K562 (cell line): Measurements from ENCODE around the gene SBNO1. TPM values are rescaled to one million over a fixed set of nuclear protein-coding genes. Genes with fewer than 3 reads are reported as not detected.
A peak's percentile ranks its signal among the peaks of the same experiment; 100 is the strongest.

Source experiments
- ATAC-seq: fragments of 200-7000 bp; cut with Tn5 transposase; 3 replicates; pipeline ENCODE4 v1.9.1; 2020; ENCODE audit warnings: moderate library complexity
- BruUV-seq: library from RNA; stranded (reverse); fragments of 400-500 nt; replicated peaks from 2 replicates; lab custom pipeline; 2021; lab: Mats Ljungman, UMichigan
- CTCF ChIA-PET: fragments of 300-600 bp; formaldehyde crosslinking; extraction: SDS; loops from one replicate; lab custom pipeline; 2021; ENCODE audit warnings: low intra/inter-chr PET ratio; lab: Yijun Ruan, JAX
- POLR2A ChIA-PET: fragments of 300-600, 350-650 bp; sonication (Branson Sonifier 250); formaldehyde crosslinking; extraction: SDS; loops from one replicate; lab custom pipeline; 2021; ENCODE audit warnings: antibody characterized with exemption, inconsistent platforms; lab: Yijun Ruan, JAX
- DNase-seq, 4 experiments: peaks; one replicate each; pipeline versions ENCODE4 v3.0.0 to v3.0.0-alpha.2; 2011 to 2018; ENCODE audit warnings: low spot score in 3 of 4, mixed read lengths in 3 of 4; ENCODE audit errors: extremely low read depth in 1 of 4
- FAIRE-seq: peaks from 2 replicates; lab custom pipeline; 2011; peaks lifted over from hg19 to GRCh38; lab: Jason Lieb, UNC
- H2AFZ ChIP-seq: 2 replicates; pipeline ENCODE4 v1.6.0; 2011; ENCODE audit warnings: low read depth, low read length, control low read depth, inconsistent platforms
- H3K27ac ChIP-seq: fragments of 200-600 bp; 3 replicates; pipeline ENCODE4 v1.8.0; 2011; ENCODE audit warnings: low read depth, mild to moderate bottlenecking, control low read depth, inconsistent platforms, low read length, moderate library complexity, mixed read lengths; ENCODE audit errors: extremely low read depth
- H3K27me3 ChIP-seq, 2 experiments: fragments of 300-600 bp in 1 of 2; 2 replicates in 1 of 2; 3 replicates in 1 of 2; pipeline versions ENCODE4 v1.6.0 to v1.8.0; 2011; ENCODE audit warnings: inconsistent platforms in 2 of 2, low read length in 2 of 2, mild to moderate bottlenecking in 1 of 2, mixed read lengths in 1 of 2, moderate library complexity in 1 of 2; ENCODE audit not compliant: control insufficient read depth in 2 of 2, insufficient read depth in 2 of 2
- H3K36me3 ChIP-seq: fragments of 300-600 bp; 3 replicates; pipeline ENCODE4 v1.8.0; 2011; ENCODE audit warnings: mild to moderate bottlenecking, low read length, inconsistent platforms; ENCODE audit not compliant: control insufficient read depth, insufficient read depth
- H3K4me1 ChIP-seq, 2 experiments: fragments of 200-600 bp in 1 of 2; replicated peaks in 1 of 2; 2 replicates in 1 of 2; 3 replicates in 1 of 2; pipeline versions ENCODE4 v1.5.1 to v1.8.0; 2011; ENCODE audit warnings: inconsistent platforms in 2 of 2, low read length in 2 of 2, mild to moderate bottlenecking in 1 of 2, mixed read lengths in 1 of 2, moderate library complexity in 1 of 2; ENCODE audit not compliant: control insufficient read depth in 2 of 2, insufficient read depth in 2 of 2
- H3K4me2 ChIP-seq: 2 replicates; pipeline ENCODE4 v1.6.1; 2011; ENCODE audit warnings: low read length, control low read depth, inconsistent platforms, mixed read lengths; ENCODE audit not compliant: insufficient read depth
- H3K4me3 ChIP-seq: fragments of 200-600 bp; sonication (generic), shearing (Covaris generic); 2 replicates; pipeline ENCODE4 v1.5.1; 2016; ENCODE audit warnings: control low read depth, inconsistent platforms
- H3K79me2 ChIP-seq: fragments of 200-600 bp; 3 replicates; pipeline ENCODE4 v1.8.0; 2011; ENCODE audit warnings: low read length, inconsistent platforms; ENCODE audit not compliant: control insufficient read depth, insufficient read depth
- H3K9ac ChIP-seq, 2 experiments: 2 replicates each; pipeline versions ENCODE4 v1.6.0 to v1.6.1; 2011; ENCODE audit warnings: low read depth in 2 of 2, low read length in 2 of 2, control low read depth in 1 of 2, inconsistent platforms in 1 of 2, mild to moderate bottlenecking in 1 of 2, mixed read lengths in 1 of 2; ENCODE audit not compliant: insufficient read depth in 1 of 2
- H3K9me1 ChIP-seq: one replicate; pipeline ENCODE4 v1.6.0; 2011; ENCODE audit warnings: inconsistent platforms, mild to moderate bottlenecking, low read length, moderate library complexity; ENCODE audit not compliant: control insufficient read depth, insufficient read depth
- H3K9me3 ChIP-seq: replicated peaks from 2 replicates; pipeline ENCODE4 v1.5.1; 2011; ENCODE audit warnings: low read depth, low read length, inconsistent platforms; ENCODE audit not compliant: control insufficient read depth, insufficient read depth
- H4K20me1 ChIP-seq: replicated peaks from 2 replicates; pipeline ENCODE4 v1.6.1; 2011; ENCODE audit warnings: low read length, inconsistent platforms, mixed read lengths; ENCODE audit not compliant: control insufficient read depth, insufficient read depth
- DACH1 ChIP-seq: fragments of 450-650 bp; IDR thresholded peaks from 2 replicates; pipeline ENCODE4 v1.6.1; 2018; ENCODE audit not compliant: partially characterized antibody
- KLF10 ChIP-seq: fragments of 250-450 bp; sonication (Bioruptor Pico); IDR thresholded peaks from 2 replicates; pipeline ENCODE4 v1.6.1; 2021; ENCODE audit warnings: matching md5 sums
- POLR2G ChIP-seq: fragments of 200-400 bp; formaldehyde crosslinking; IDR thresholded peaks from 2 replicates; pipeline ENCODE4 v1.6.1; 2017; ENCODE audit warnings: low read depth, mild to moderate bottlenecking, antibody characterized with exemption, low read length, moderate library complexity
- RBFOX2 ChIP-seq: fragments of 200-400 bp; formaldehyde crosslinking; IDR thresholded peaks from 2 replicates; pipeline ENCODE4 v1.6.1; 2017; ENCODE audit warnings: low read depth, mild to moderate bottlenecking, low read length, moderate library complexity
- ZKSCAN3 ChIP-seq: fragments of 250-450 bp; sonication (Bioruptor Pico); IDR thresholded peaks from 2 replicates; pipeline ENCODE4 v1.4.0; 2020
- ZNF212 ChIP-seq: fragments of 450-650 bp; formaldehyde crosslinking; IDR thresholded peaks from 2 replicates; pipeline ENCODE4 v1.4.0; 2020; ENCODE audit warnings: mild to moderate bottlenecking
- WGBS: fragments of 100-300 bp; shearing (Covaris generic); methylation state at CpG from one replicate; pipeline ENCODE4 v1.1.6; 2016; ENCODE audit warnings: low coverage, mixed read lengths; ENCODE audit not compliant: insufficient coverage; ENCODE audit errors: missing lambda C conversion rate; 5-methylcytosine and 5-hydroxymethylcytosine counted together
- in situ Hi-C: fragments of 300-500 bp; cut with MboI; formaldehyde crosslinking; loops from 4 replicates; pipeline ENCODE4 v1.15.0; 2018; ENCODE audit warnings: inconsistent platforms, mixed read lengths
- intact Hi-C: fragments of 100-400 bp; cut with micrococcal nuclease; formaldehyde crosslinking; loops from 2 replicates; pipeline ENCODE4 v1.14.2; 2022
- polyA plus RNA-seq, 8 experiments: library from polyadenylated mRNA; depleted of rRNA in 4 of 8; stranded (reverse) in 5 of 8; unstranded in 3 of 8; fragments of >200 nt; fragmentation: Nextera tagmentation in 2 of 8; fragmentation: Illumina TruSeq in 1 of 8; extraction: Ambion mirVana in 2 of 8; extraction: Trizol in 1 of 8; gene quantifications; 2 replicates each; pipeline versions ENCODE4 v1.2.1 to v1.2.3, GENCODE V29; 2011 to 2014; ENCODE audit warnings: inconsistent platforms in 1 of 8, missing spikeins in 1 of 8
- total RNA-seq, 7 experiments: library from RNA; depleted of rRNA in 6 of 7; stranded (reverse); fragments of >200 nt in 6 of 7; fragmentation: Illumina TruSeq in 2 of 7; extraction: Trizol in 2 of 7; gene quantifications; 2 replicates each; pipeline versions ENCODE4 v1.2.1 to v1.2.3, GENCODE V29; 2011 to 2021; ENCODE audit warnings: low replicate concordance in 1 of 7
- TF ChIP-seq, protein P1 (sequence below): sonication (generic); formaldehyde crosslinking; IDR thresholded peaks from 2 replicates; pipeline ENCODE4 v1.8.0; 2023; ENCODE audit warnings: missing genetic modification reagents, mild to moderate bottlenecking, borderline replicate concordance
- TF ChIP-seq, protein P2 (sequence below): fragments of 450-650 bp; formaldehyde crosslinking; conservative IDR thresholded peaks from 2 replicates; pipeline ENCODE4 v1.4.0; 2022; ENCODE audit warnings: mild to moderate bottlenecking, missing genetic modification characterization

The SBNO1 gene
- total and polyA plus RNA-seq, 9 of the 15 experiments (the other 6 are each of a cell fraction or from before 2014, with no cell fraction given): 14.9 to 77.1 (median 35.9) TPM

DNA sequence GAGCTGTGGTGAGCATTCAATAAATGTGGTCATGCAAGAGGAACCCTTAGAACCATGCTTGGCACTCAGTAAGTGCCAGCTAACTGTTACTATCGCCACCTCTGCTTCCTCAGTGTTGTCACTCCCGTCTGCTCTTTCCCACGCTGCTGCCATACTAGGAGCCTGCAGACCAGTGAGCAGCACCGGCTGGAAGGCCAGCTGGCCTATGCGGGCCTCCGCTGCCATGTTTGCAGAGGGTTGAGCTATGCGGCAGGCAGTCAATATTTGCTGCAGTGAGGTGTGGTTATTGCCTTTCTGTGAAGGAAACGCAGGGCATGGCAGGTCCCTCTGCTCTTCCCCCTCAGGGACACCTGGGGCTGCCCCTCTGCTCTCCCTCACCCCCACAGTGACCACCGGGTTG lies 32.3 kb upstream of the SBNO1 start:
- 93% methylated on average over 9 of the region's 9 CpGs for WGBS
- FAIRE-seq: no peak
- Histone ChIP-seq H3K9me3 (no peaks in the 10 kb centered on the region), H3K27ac (no peak overlapping the region; the same call in 2 of the 3 replicates), H3K9ac (peak overlapping the region in 1 of 2 experiments; percentile 67; a peak in 1 of 4 replicates), H4K20me1 (peaks cover 32% of the 10 kb centered on the region), H3K79me2 (peaks cover 82% of the 10 kb centered on the region), H3K4me1 (peaks cover 0 to 9% of the 10 kb centered on the region in 2 experiments; a peak in 2 of 5 replicates), H3K4me2 (no peak overlapping the region), H2AFZ (no peak overlapping the region), H3K9me1 (peaks cover 12% of the 10 kb centered on the region), H3K4me3 (no peak overlapping the region)
- DNase-seq: no peak
- ATAC-seq: no peak
- POLR2A ChIA-PET: interaction anchor here (0.6 to 3.3 kb wide), 9 partner anchors 9 to 307 kb away, joined by 3 to 20 read pairs (median 4); partner anchors contain the start of genes KMT5A and TMED2
- CTCF ChIA-PET: no interaction called here
- in situ Hi-C loops (loop anchor here (25.0 kb wide), 1 partner anchor 1560 kb away; no protein-coding TSS in a partner anchor), intact Hi-C loops (no loop called here)
- TF ChIP-seq POLR2G: 0 out of 2 replicates have a peak, but pooled peaks have one; percentile 23
- TF ChIP-seq DACH1: no peak
- peak; percentile 37; the same call in 1 of the 2 replicates for TF ChIP-seq RBFOX2
- TF ChIP-seq, all 486 proteins: peak for 2
- Histone ChIP-seq H3K27me3 (no peaks in the 10 kb centered on the region), H3K36me3 (peaks cover 84% of the 10 kb centered on the region)
- no TSS peak for BruUV-seq

DNA sequence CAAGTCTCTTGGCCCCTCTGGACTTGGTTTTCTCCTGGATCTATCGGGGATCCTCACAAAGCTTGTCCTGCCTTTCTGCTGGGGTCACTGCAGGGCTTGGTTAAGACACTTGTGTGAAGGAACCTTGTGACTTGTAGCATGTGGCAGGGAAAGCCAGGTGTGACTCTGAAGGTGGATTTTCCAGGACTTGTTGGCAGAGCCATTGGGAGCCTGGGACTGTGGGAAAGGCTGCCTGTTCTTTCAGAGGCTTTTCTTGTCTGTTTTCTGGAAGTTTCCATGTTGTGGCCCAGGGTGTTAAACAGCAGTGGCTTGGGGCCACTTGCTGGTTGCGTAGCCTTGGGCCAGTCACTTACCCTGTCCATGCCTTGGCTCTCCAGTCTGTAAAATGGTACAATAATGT lies 31.9 kb upstream of the SBNO1 start:
- 85% methylated on average over 2 of the region's 2 CpGs for WGBS
- H3K27me3 ChIP-seq: no peaks in the 10 kb centered on the region

More for the DNA sequence above, 31.9 kb upstream of the SBNO1 start:
- no peak for TF ChIP-seq ZNF212 (CRISPR knock-in tag)
- TF ChIP-seq, protein P1, sequence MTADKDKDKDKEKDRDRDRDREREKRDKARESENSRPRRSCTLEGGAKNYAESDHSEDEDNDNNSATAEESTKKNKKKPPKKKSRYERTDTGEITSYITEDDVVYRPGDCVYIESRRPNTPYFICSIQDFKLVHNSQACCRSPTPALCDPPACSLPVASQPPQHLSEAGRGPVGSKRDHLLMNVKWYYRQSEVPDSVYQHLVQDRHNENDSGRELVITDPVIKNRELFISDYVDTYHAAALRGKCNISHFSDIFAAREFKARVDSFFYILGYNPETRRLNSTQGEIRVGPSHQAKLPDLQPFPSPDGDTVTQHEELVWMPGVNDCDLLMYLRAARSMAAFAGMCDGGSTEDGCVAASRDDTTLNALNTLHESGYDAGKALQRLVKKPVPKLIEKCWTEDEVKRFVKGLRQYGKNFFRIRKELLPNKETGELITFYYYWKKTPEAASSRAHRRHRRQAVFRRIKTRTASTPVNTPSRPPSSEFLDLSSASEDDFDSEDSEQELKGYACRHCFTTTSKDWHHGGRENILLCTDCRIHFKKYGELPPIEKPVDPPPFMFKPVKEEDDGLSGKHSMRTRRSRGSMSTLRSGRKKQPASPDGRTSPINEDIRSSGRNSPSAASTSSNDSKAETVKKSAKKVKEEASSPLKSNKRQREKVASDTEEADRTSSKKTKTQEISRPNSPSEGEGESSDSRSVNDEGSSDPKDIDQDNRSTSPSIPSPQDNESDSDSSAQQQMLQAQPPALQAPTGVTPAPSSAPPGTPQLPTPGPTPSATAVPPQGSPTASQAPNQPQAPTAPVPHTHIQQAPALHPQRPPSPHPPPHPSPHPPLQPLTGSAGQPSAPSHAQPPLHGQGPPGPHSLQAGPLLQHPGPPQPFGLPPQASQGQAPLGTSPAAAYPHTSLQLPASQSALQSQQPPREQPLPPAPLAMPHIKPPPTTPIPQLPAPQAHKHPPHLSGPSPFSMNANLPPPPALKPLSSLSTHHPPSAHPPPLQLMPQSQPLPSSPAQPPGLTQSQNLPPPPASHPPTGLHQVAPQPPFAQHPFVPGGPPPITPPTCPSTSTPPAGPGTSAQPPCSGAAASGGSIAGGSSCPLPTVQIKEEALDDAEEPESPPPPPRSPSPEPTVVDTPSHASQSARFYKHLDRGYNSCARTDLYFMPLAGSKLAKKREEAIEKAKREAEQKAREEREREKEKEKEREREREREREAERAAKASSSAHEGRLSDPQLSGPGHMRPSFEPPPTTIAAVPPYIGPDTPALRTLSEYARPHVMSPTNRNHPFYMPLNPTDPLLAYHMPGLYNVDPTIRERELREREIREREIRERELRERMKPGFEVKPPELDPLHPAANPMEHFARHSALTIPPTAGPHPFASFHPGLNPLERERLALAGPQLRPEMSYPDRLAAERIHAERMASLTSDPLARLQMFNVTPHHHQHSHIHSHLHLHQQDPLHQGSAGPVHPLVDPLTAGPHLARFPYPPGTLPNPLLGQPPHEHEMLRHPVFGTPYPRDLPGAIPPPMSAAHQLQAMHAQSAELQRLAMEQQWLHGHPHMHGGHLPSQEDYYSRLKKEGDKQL (CRISPR knock-in tag): no peak
- no peak for TF ChIP-seq ZKSCAN3 (CRISPR knock-in tag)
- no peak for TF ChIP-seq KLF10 (CRISPR knock-in tag)
- TF ChIP-seq, protein P2, sequence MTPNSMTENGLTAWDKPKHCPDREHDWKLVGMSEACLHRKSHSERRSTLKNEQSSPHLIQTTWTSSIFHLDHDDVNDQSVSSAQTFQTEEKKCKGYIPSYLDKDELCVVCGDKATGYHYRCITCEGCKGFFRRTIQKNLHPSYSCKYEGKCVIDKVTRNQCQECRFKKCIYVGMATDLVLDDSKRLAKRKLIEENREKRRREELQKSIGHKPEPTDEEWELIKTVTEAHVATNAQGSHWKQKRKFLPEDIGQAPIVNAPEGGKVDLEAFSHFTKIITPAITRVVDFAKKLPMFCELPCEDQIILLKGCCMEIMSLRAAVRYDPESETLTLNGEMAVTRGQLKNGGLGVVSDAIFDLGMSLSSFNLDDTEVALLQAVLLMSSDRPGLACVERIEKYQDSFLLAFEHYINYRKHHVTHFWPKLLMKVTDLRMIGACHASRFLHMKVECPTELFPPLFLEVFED: no peak
- DNase-seq (no peak), FAIRE-seq (no peak), ATAC-seq (no peak)
- BruUV-seq: no TSS peak
- ChIA-PET POLR2A (interaction anchor here (1.0 to 3.3 kb wide), 5 partner anchors 9 to 187 kb away, joined by 3 to 20 read pairs (median 4); partner anchors contain the start of gene KMT5A), CTCF (no interaction called here)
- peaks cover 82% of the 10 kb centered on the region for H3K79me2 ChIP-seq
- peaks cover 0 to 9% of the 10 kb centered on the region in 2 experiments; a peak in 2 of 5 replicates for H3K4me1 ChIP-seq
- H3K9me1 ChIP-seq: peaks cover 12% of the 10 kb centered on the region
- H3K36me3 ChIP-seq: peaks cover 84% of the 10 kb centered on the region
- no peak overlapping the region for H2AFZ ChIP-seq
- H3K9me3 ChIP-seq: no peaks in the 10 kb centered on the region
- in situ Hi-C loops (loop anchor here (25.0 kb wide), 1 partner anchor 1559 kb away; no protein-coding TSS in a partner anchor), intact Hi-C loops (no loop called here)
- no peak overlapping the region; a peak in 1 of 4 replicates for H3K9ac ChIP-seq
- peaks cover 32% of the 10 kb centered on the region for H4K20me1 ChIP-seq
- H3K4me3 ChIP-seq: no peak overlapping the region
- no peak overlapping the region for H3K4me2 ChIP-seq
- no peak overlapping the region; the same call in 2 of the 3 replicates for H3K27ac ChIP-seq
